Forelimb muscle (tissue), 1 donor: ENCODE data around the gene TAOK3. TPM values are rescaled to one million over a fixed set of nuclear protein-coding genes. Genes with fewer than 3 reads are reported as not detected.
"Not testable (repeated sequence)": the region's sequence is repeated elsewhere in the genome, so short reads cannot be mapped to it uniquely, and the experiment has no call there.

Source experiments
- DNase-seq: peaks from one replicate; pipeline ENCODE4 v3.0.0-alpha.2; 2013; ENCODE audit warnings: low read depth
- polyA plus RNA-seq: library from polyadenylated mRNA; unstranded; fragments of 120-200 nt; gene quantifications from one replicate; pipeline ENCODE4 v1.2.1, GENCODE V29; 2013; ENCODE audit not compliant: insufficient read length

The TAOK3 gene
- polyA plus RNA-seq, 1 donor = 17.4 TPM

DNA sequence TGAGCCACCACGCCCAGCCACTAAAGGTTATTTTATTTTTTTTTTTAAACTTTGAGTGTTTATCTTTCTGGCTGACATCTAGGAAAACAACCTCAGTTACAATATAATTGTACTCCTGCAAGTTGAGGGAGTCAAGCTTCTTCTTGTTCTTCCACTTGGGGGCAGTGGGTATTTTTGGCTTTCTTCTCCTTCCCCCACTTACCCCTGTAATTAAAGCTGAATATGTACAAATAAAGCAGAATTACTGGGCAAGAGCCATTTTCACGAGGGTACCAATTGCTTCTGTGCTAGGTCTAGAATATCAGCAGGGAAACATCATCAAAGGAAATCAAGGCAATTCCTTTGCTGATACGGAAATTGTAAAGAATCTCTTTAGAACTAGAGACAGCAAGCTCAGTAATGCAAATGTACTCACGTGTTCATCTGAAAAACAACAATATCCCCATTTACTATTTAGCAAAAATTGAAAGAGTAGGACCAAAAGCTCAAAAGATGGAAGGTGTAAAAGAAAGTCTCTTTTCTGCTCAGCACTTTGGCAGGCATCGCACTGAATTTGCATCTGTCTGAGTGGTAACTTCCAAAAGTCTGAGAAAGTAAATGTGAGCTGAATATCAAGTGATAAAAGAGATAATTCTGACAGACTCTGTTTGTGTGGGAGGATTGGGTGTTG, 72.8 kb downstream of the TAOK3 start:
- no peak for DNase-seq

DNA sequence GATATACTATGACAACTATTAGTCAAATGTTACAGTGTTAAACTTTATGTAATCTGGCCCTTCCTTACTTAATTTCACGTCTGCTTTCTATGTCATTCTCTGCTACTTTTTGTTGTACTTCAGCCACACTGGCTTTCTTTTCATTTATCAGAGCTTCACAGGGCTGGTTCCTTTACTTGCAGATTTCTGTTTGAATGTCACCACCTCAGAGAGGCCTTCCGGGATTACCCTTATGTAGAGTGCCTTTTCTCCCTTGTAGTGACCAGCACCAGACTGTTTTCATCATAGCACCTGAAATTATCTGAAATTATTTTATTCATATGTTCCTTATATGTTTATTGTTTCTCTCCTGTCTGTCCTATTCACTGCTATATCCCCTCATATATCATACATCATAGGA, 75.4 kb downstream of the TAOK3 start:
- no peak for DNase-seq

DNA sequence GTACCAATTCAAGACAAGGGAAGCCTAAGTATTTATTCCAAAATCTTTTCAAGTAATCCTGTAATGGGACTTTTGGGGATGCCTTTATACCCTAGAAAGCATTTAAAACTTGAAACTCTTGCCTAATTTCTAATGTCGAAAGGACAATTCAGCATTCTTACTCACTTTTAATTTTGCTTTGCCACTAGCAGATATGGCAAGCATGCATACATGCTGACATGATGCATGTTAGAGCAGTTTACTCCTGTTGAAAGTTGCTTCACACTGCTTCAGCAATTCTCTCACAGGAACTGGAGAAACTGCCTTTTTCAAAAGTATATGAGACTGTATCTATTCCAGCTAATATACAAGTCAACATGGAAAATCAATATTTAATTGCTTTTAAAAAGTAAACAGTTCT, 79.9 kb downstream of the TAOK3 start:
- no peak for DNase-seq

DNA sequence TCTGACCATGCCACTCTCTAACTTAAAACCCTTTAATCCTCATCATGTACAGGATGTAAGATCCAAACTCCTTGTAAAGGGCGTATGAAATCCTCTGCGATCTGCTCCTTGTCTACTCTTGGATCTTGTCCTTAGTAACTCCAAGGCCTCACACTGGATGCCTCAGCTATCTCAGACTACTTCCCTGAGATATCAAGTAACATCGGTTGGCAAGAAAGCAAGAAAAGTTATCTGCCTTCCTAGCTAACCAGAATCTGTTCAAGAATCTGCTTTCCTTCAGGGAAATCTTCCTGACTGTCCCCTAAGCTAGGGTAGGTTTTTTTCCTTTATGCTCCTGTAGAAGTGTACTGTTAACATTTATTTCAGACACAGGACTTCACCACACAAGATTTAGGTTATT, 82.6 kb downstream of the TAOK3 start:
- DNase-seq = no peak

DNA sequence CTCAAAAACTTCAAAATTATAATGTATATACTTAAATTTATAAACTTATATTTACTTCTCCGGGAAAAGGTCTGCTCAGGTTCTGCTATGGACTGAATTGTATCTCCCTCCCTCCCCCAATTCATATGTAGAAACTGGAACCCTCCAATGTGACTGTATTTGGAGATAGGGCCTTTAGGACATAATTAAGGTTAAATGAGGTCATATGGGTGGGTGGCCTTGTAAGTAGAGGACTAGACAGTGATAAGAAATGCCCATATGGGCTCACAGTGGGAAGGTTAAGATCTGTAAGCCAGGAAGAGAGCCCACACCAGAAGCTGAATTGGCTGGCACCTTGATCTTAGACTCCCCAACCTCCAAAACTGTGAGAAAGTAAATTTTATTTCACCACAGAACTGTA, 84.5 kb downstream of the TAOK3 start:
- no peak for DNase-seq

DNA sequence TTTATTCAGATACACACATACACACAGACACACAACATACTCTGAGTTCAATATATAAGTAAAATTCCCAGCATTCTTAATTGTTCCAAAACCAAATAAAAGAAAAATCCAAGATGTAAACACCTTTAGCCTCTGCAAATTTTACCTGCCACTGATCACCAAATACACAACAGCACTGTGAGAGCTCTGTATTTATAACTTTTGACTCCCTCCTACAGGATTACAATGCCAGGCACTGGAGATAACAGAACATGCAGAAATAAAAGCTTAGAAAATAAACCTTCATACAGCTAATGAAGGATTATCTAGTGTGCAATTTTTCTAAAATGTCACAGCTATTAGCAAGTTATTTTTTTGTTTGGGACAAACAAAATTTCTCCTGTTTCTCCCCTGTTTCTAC, 85.0 kb downstream of the TAOK3 start:
- DNase-seq = no peak

DNA sequence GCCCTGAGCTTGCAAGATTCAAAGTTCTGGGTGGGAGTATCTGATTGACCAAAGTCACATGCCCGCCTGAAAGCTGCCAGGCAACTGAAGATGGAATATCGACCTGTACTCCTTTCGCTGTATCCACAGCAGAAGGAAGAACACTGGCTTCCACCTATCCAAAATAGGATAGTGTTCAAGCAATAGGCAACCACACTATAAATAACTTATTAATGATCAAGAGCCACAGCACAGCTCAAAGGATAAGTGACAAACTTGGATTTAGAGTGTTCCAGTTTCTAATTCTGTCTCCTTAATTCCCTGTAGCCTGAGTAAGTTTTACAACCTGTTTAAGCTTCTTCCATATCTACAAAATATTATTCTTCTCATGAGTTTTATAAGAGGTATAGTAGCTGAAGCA, 89.9 kb downstream of the TAOK3 start:
- no peak for DNase-seq

DNA sequence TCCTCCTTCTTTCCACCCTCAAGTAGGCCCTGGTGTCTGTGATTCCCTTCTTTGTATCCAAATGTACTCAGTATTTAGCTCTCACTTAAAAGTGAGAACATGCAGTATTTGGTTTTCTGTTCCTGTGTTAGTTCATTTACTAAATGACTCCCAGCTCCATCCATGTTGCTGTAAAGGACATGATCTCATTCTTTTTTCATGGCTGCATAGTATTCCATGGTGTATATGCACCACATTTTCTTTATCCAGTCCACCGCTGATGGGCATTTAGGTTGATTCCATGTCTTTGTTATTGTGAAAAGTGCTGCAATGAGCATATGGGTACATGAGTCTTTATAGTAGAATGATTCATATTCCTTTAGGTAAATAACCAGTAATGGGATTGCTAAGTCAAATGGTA, 94.4 kb downstream of the TAOK3 start:
- not testable (repeated sequence) for DNase-seq

DNA sequence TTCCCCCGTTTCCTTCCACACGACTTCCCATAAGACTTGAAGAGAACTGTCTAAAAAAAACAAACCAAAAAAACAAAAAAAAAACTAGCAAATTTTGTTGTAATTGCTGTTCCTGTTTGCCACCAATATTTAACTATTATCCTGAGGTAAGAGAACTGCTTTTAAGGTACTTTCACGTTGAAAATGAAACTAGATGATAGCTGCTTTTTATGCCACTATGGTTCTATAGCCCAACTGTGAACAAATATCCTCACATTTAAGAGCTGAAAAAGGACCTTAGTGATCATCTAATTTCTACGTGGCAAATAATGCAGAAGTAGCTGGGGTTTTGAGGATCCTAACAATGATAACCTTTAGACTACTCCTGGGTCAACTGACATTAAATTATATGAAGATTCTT, 98.6 kb downstream of the TAOK3 start:
- DNase-seq = no peak

DNA sequence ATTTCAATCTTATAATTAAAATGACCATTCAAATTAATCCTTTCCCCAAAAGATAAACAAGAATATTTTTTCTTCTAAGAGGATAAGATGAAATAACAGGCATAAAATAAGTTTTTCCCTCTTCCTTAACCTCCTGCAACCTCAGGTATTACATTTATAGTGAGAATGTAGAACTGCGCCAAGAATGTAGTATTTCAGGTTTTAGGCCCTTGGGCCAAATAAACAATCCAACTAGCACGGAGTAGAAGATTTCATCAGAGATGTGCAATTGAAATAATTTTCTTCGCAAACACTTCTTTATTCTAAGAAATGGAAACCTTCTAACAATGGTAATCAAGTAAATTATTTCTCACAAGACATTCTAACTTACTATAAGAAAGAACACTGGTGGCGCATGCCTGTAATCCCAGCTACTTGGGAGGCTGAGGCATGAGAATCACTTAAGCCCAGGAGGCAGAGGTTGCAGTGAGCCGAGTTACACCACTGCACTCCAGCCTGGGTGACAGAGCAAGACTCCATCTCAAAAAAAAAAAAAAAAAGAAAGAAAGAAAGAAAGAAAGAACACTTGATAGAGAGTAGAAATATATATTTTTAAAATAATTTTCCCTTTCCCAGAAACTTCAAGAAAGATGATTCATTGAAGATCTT, 100.8 kb downstream of the TAOK3 start:
- no peak for DNase-seq

DNA sequence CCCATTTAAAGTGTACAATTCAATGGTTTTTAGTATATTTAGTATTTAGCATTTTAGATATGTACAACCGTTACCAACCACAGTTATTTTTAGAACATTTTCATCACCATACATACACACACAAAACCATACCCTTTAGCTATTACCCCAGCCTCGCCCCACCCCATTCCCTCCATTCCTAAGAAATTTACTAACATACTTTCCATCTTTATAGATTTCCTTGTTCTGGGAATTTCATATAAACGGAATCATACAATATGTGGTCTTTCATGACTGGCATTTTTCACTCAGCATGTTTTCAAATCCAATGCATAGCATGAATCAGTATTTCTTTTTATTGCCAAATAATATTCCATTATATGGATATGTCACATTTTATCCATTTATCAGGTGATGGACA, 101.5 kb downstream of the TAOK3 start:
- no peak for DNase-seq

DNA sequence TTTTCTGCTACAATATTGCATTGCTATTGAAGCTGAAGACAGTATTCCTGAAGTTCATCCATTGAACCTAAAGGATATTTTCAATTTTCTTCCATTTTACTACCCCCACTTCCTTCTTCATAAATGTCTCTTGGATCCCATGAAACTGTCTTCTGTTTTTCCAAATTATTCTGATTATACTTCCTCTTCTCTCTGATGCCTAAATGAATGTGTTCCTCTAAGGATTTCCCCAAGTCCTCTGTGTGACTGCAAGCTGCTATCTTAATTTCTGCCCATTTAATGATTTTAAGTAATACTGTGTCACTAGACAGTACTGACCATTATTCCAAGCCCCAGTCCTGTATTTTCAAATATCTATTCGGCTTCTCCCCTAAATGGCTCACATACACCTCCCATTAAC, 102.9 kb downstream of the TAOK3 start:
- DNase-seq = no peak

DNA sequence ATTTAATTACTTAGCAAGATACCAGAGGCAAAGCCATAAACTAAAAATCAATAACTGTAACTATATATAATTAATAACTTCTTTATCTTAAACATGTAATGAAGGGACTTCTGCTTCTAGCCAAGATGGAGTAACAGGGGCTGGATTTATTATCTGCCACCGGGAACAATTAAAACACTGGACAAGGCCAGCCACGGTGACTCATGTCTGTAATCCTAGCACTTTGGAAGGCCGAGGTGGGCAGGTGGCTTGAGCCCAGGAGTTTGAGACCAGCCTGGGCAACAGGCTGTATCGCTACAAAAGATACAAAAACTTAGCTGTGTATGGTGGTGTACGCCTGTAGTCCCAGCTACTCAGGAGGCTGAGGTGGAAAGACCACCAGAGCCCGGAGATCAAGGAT, 113.6 kb downstream of the TAOK3 start:
- no peak for DNase-seq

DNA sequence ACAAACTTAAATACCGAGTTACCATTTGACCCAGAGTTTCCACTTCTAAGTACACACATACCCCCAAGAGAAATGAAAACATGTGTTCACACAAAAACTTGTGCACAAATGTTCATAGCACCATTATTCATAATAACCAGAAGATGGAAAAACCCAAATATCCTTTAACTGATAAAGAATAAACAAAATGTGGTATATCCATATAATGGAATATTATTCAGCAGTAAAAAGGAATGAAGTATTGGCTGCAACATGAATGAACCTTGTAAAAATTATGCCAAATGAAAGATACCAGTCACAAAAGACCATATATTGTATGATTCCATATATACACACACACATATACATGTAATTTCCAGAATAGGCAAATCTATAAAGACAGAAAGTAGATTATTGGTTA, 116.4 kb downstream of the TAOK3 start:
- no peak for DNase-seq

DNA sequence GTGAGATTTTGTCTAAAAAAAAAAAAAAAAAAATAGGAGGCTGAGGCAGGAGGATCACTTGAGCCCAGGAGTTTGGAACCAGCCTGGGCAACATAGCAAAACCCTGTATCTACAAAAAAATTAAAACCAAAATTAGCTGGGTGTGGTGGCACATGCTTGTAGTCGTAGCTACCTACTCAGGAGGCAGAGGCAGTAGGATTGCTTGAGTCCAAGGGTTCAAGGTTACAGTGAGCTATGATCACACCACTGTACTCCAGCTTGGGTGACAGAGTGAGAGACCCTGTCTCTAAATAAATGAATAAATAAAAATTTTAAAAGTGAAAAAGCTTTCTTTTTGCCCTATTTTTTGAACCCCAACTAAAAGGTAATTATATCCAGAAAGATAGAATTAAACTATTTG, 123.2 kb downstream of the TAOK3 start:
- DNase-seq = no peak

DNA sequence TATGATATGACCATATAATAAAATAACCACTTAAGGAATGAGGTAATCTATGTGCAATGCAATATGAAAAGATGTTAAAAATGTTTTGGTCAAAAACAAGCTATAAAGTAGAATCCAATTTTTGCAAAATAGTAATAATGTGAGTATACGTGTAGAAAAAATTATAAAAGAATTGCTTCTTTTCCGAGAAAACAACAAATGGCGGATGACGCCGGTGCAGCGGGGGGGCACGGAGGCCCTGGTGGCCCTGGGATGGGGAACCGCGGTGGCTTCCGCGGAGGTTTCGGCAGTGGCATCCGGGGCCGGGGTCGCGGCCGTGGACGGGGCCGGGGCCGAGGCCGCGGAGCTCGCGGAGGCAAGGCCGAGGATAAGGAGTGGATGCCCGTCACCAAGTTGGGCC, 126.8 kb downstream of the TAOK3 start:
- not testable (repeated sequence) for DNase-seq

DNA sequence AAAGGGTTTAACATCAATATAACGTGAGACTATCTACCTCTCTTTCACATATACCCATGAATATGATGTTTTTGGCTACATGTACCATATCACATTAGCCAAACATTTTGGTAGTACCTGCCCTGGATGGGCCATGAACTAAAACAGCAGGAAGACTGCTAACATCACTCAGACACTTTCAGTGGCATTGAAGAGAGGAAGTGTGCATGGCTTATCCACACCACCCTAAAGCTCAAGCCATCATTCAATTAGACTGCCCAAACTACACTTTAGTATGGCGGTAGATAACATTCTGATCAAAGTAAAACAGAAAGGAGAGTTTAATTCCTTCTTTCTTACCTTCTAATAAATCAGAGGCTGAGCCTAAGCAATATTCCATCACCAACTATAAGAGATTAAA, 133.8 kb downstream of the TAOK3 start:
- DNase-seq = no peak

DNA sequence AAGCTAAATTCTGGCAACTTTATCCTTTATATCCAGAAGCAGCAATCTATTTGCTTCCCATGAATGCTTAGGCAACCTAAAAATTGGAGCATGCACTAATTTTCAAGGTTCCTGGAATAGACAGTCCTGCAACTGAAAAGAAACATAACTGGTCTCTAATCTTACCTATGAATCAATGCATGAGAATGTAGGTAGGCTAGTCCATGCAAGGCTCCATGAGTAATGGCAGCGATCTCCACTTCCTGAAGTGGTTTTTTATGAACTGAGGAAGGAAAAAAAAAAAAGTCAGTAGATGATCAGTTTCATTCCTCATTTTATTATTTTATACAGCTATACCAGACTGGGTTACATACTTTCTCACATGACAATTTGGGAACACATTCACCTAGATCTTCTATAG, 134.8 kb downstream of the TAOK3 start:
- DNase-seq = no peak

DNA sequence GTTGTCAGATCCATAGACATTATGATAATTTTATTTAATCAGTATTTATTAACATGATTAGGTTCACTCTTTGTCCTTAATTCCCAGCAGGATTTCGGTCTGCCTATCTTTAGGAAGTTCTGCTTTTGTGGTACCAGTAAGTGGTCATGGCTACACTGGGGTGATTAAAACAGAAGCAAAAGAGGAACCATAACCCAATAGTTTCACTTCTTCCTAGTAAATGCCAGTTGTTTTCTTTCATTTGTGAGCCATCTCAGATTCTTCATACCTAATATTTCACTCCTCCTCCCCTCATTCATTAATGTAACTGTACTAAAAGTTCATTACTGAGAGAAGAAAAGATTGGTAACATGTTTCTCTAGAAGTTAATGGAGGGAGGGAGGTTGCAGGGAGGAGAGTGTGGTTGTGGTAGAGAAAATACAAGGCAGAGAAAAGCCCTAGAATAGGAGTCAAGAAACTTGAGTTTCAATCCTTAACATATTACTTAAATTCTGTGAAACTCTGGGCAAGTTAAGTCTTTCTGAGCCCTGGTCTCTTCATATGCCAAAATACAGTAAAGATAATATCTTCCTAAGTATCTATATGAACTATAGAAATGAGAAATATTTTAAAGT, 135.5 kb downstream of the TAOK3 start:
- peak; percentile 5 for DNase-seq

DNA sequence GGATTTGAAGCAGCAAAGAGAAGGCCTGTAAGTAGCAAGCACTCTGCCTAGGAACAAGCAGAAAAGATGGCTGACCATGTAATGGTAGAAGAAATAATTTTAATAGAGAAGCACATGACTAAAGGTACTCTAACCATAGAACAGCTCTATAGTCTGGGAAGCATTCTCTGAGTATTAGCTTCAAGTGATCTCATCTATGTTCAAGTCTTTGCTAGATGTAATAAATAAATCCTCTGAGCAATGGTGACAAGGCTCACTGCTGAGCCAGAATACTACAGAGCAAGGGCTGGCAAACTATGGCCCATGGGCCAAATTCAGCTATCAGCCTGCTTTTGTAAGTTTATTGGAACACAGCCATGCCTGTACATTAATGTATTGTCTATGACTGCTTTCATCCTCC, 152.0 kb downstream of the TAOK3 start:
- no peak for DNase-seq

DNA sequence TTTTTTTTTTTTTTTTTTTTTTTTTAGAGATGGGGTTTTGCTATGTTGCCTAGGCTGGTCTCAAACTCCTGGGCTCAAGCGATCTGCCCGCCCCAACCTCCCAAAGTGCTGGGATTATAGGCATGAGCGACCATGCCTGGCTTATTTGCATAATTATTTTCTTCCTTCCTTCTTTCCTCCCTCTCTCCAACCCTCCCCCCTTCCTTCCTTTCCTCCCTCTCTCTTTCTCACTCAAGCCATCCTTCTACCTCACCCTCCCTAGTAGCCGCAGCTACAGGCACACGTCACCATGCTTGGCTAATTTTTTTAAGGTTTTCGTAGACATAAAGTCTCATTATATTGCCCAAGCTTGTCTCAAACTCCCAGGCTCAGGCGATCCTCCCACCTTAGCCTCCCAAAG, 152.9 kb downstream of the TAOK3 start:
- no peak for DNase-seq

DNA sequence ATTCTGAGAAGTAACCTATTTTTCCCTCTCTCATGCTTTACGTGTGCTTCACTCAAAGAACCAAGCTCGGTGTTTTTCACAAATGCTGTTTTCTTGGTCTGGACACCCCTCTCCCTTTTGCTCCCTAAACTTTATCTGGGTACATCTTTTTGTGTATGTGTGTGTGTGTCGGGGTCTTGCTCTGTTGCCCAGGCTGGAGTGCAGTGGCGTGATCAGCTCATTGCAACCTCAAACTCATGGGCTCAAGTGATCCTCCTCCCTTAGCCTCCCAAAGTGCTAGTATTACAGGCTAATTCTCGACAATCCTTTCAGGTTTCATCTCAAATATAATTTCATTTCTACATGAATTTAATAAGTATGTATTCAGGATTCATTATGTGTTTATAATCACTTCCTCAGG, 153.6 kb downstream of the TAOK3 start:
- DNase-seq = no peak

DNA sequence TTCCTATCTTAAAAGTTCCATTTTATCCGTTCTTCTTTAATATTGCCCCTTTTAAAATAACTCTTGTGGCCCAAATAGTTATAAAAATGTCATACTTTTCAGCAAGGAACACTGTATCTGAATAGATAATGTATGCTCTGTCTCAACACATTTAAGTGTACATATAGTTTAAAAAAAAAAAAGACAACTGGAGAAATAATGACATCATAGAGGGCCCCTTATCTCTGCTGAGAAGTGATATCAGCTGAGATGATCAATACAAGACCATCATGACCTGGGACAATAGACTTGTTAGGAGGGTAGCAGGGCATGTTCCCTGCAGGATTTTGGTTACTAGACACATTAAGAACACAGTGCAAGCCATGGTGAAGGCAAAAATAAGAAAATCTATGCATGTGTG, 159.3 kb downstream of the TAOK3 start:
- DNase-seq = no peak

DNA sequence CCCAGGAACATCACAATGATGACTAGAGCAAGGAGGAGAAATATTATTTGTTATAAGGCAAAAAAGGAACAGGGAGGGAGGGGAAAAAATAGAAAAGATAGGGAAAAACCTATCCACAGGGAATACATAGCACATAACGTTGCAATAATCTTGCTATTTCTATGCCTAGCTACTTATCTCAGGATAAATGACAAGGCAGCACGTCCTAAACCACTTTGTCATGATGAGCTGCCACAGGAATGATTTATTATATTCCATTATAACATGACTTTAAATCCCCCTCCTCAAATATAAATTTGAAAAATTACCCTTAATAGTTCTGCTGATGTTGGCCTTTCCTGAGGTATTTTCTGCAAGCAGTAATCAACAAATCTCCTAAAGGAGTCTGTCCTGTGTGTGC, 160.1 kb downstream of the TAOK3 start:
- DNase-seq = no peak
